HEK293 (cell line): Measurements from ENCODE around the gene SOCS6.

ENCODE experiments used
- TCF7L2 ChIP-seq: IDR thresholded peaks from 2 replicates; pipeline ENCODE4 v1.6.1; 2011; ENCODE audit warnings: low read depth, mild to moderate bottlenecking, inconsistent platforms, low read length, moderate library complexity, borderline replicate concordance
- ZNF10 ChIP-seq: fragments of 450-650 bp; formaldehyde crosslinking; IDR thresholded peaks from 2 replicates; pipeline ENCODE4 v1.5.1; 2017; ENCODE audit warnings: missing biosample characterization, missing genetic modification characterization
- ZNF274 ChIP-seq, 2 experiments: fragments of 200-500 bp in 1 of 2; fragments of 450-650 bp in 1 of 2; sonication (Bioruptor generic) in 1 of 2; formaldehyde crosslinking in 1 of 2; IDR thresholded peaks; 2 replicates each; pipeline versions ENCODE4 v1.5.1 to v1.6.1; 2014 to 2016; ENCODE audit warnings: borderline replicate concordance in 1 of 2, inconsistent platforms in 1 of 2, low read length in 1 of 2, missing biosample characterization in 1 of 2, missing genetic modification characterization in 1 of 2
- TF ChIP-seq, protein P1 (sequence below): fragments of 450-650 bp; formaldehyde crosslinking; IDR thresholded peaks from 2 replicates; pipeline ENCODE4 v1.5.1; 2016; ENCODE audit warnings: missing biosample characterization, missing genetic modification characterization
- TF ChIP-seq, protein P2 (sequence below): fragments of 450-650 bp; formaldehyde crosslinking; IDR thresholded peaks from 2 replicates; pipeline ENCODE4 v1.5.1; 2016; ENCODE audit warnings: missing biosample characterization, missing genetic modification characterization
- TF ChIP-seq, protein P3 (sequence below): fragments of 450-650 bp; formaldehyde crosslinking; IDR thresholded peaks from 2 replicates; pipeline ENCODE4 v1.5.1; 2016; ENCODE audit warnings: missing biosample characterization, missing genetic modification characterization
- TF ChIP-seq, protein P4 (sequence below): fragments of 450-650 bp; formaldehyde crosslinking; IDR thresholded peaks from 2 replicates; pipeline ENCODE4 v1.5.1; 2016; ENCODE audit warnings: missing biosample characterization, missing genetic modification characterization

DNA sequence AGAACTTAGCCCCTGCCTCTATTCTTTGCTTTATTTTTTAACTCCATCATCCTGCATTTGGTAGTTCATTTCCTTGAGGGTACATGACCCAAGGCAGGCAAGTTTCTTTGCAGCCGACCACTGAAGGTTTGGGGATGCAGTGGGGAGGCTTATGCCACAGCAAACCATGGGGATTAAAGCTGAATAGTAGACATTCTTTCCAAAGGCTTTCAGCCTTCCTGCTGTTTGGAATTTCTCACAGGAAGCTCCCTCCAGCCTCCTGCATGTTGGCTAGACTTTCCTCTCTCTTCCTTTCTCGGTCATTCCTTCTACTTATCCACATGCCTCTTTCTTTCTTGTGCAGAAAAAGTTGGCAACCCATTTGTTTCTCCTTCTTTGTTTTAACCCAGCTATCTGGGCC is 77.3 kb downstream of the SOCS6 start:
- TF ChIP-seq ZNF274 (IDR thresholded peaks at IDR 0.05; ENCODE audit: low read length) (no peak), ZNF274 (tag by site-specific recombination; IDR thresholded peaks at IDR 0.05; ENCODE audit: borderline replicate concordance) (no peak), TCF7L2 (no peak), ZNF10 (tag by site-specific recombination) (no peak)
- TF ChIP-seq, protein P1, sequence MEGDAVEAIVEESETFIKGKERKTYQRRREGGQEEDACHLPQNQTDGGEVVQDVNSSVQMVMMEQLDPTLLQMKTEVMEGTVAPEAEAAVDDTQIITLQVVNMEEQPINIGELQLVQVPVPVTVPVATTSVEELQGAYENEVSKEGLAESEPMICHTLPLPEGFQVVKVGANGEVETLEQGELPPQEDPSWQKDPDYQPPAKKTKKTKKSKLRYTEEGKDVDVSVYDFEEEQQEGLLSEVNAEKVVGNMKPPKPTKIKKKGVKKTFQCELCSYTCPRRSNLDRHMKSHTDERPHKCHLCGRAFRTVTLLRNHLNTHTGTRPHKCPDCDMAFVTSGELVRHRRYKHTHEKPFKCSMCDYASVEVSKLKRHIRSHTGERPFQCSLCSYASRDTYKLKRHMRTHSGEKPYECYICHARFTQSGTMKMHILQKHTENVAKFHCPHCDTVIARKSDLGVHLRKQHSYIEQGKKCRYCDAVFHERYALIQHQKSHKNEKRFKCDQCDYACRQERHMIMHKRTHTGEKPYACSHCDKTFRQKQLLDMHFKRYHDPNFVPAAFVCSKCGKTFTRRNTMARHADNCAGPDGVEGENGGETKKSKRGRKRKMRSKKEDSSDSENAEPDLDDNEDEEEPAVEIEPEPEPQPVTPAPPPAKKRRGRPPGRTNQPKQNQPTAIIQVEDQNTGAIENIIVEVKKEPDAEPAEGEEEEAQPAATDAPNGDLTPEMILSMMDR (tag by site-specific recombination): no peak
- TF ChIP-seq, protein P2, sequence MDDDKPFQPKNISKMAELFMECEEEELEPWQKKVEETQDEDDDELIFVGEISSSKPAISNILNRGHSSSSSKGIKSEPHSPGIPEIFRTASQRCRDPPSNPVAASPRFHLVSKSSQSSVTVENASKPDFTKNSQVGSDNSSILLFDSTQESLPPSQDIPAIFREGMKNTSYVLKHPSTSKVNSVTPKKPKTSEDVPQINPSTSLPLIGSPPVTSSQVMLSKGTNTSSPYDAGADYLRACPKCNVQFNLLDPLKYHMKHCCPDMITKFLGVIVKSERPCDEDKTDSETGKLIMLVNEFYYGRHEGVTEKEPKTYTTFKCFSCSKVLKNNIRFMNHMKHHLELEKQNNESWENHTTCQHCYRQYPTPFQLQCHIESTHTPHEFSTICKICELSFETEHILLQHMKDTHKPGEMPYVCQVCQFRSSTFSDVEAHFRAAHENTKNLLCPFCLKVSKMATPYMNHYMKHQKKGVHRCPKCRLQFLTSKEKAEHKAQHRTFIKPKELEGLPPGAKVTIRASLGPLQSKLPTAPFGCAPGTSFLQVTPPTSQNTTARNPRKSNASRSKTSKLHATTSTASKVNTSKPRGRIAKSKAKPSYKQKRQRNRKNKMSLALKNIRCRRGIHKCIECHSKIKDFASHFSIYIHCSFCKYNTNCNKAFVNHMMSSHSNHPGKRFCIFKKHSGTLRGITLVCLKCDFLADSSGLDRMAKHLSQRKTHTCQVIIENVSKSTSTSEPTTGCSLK (tag by site-specific recombination): no peak
- TF ChIP-seq, protein P3, sequence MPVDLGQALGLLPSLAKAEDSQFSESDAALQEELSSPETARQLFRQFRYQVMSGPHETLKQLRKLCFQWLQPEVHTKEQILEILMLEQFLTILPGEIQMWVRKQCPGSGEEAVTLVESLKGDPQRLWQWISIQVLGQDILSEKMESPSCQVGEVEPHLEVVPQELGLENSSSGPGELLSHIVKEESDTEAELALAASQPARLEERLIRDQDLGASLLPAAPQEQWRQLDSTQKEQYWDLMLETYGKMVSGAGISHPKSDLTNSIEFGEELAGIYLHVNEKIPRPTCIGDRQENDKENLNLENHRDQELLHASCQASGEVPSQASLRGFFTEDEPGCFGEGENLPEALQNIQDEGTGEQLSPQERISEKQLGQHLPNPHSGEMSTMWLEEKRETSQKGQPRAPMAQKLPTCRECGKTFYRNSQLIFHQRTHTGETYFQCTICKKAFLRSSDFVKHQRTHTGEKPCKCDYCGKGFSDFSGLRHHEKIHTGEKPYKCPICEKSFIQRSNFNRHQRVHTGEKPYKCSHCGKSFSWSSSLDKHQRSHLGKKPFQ (tag by site-specific recombination): no peak
- TF ChIP-seq, protein P4, sequence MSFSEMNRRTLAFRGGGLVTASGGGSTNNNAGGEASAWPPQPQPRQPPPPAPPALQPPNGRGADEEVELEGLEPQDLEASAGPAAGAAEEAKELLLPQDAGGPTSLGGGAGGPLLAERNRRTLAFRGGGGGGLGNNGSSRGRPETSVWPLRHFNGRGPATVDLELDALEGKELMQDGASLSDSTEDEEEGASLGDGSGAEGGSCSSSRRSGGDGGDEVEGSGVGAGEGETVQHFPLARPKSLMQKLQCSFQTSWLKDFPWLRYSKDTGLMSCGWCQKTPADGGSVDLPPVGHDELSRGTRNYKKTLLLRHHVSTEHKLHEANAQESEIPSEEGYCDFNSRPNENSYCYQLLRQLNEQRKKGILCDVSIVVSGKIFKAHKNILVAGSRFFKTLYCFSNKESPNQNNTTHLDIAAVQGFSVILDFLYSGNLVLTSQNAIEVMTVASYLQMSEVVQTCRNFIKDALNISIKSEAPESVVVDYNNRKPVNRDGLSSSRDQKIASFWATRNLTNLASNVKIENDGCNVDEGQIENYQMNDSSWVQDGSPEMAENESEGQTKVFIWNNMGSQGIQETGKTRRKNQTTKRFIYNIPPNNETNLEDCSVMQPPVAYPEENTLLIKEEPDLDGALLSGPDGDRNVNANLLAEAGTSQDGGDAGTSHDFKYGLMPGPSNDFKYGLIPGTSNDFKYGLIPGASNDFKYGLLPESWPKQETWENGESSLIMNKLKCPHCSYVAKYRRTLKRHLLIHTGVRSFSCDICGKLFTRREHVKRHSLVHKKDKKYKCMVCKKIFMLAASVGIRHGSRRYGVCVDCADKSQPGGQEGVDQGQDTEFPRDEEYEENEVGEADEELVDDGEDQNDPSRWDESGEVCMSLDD (tag by site-specific recombination): no peak
